BJ (cell line): ENCODE measurements around the gene LHFPL5. TPM values are rescaled to one million over a fixed set of nuclear protein-coding genes. Genes with fewer than 3 reads are reported as not detected.

ENCODE experiments used
- CTCF ChIA-PET: fragments of 350-600 bp; formaldehyde crosslinking; extraction: SDS; loops from one replicate; lab custom pipeline; 2021; ENCODE audit warnings: antibody characterized with exemption, inconsistent platforms; lab: Yijun Ruan, JAX
- POLR2A ChIA-PET: fragments of 300-600 bp; sonication (Branson Sonifier 250); formaldehyde crosslinking; extraction: SDS; loops from one replicate; lab custom pipeline; 2021; ENCODE audit warnings: antibody characterized with exemption; lab: Charles Lee
- DNase-seq: peaks from one replicate; pipeline ENCODE4 v3.0.0-alpha.2; 2011; ENCODE audit warnings: low read depth
- H3K27me3 ChIP-seq: 2 replicates; pipeline ENCODE4 v1.6.0; 2011; ENCODE audit warnings: low read length; ENCODE audit not compliant: control insufficient read depth, insufficient read depth
- H3K36me3 ChIP-seq: 2 replicates; pipeline ENCODE4 v1.5.1; 2011; ENCODE audit warnings: low read length; ENCODE audit not compliant: control insufficient read depth, insufficient read depth
- H3K4me3 ChIP-seq: 2 replicates; pipeline ENCODE4 v1.5.1; 2011; ENCODE audit warnings: low read depth, mild to moderate bottlenecking, control low read depth, low read length
- CTCF ChIP-seq: IDR thresholded peaks from 2 replicates; pipeline ENCODE4 v1.5.1; 2011; ENCODE audit warnings: low read depth, mild to moderate bottlenecking, control low read depth, inconsistent platforms, low read length, moderate library complexity; ENCODE audit not compliant: insufficient read depth
- polyA plus RNA-seq: library from polyadenylated mRNA; depleted of rRNA; stranded (reverse); fragments of >200 nt; gene quantifications from 2 replicates; pipeline ENCODE4 v1.2.3, GENCODE V29; 2011

LHFPL5 gene
- polyA plus RNA-seq, 1 experiment = not detected

- TF ChIP-seq CTCF = no peak
- DNase-seq = no peak
- no peak overlapping the region for H3K4me3 ChIP-seq
- ChIA-PET POLR2A (no interaction called here), CTCF (no interaction called here)
- H3K36me3 ChIP-seq = no peaks in the 10 kb centered on the region
- H3K27me3 ChIP-seq = peaks cover 16% of the 10 kb centered on the region
These were observed 27.6 kb upstream of the LHFPL5 start for GRCh38 chr6:35777356-35778102.

GRCh38 chr6:35778437-35778836 is 26.7 kb upstream of the LHFPL5 start:
- DNase-seq = no peak
- TF ChIP-seq CTCF = no peak
- ChIA-PET POLR2A (no interaction called here), CTCF (no interaction called here)
- no peak overlapping the region for H3K4me3 ChIP-seq
- H3K36me3 ChIP-seq = no peaks in the 10 kb centered on the region
- peaks cover 16% of the 10 kb centered on the region for H3K27me3 ChIP-seq

GRCh38 chr6:35780719-35781118 is 24.4 kb upstream of the LHFPL5 start, which contains the start of gene CLPSL1:
Gene CLPSL1 (plus strand): TSS chr6:35781019. CDS start chr6:35781111, 92 bp downstream.
- no peak for DNase-seq
- H3K4me3 ChIP-seq = no peak within 1 kb of the TSS
- ChIA-PET CTCF (no interaction called here), POLR2A (no interaction called here)
- peaks cover 11% of the 10 kb centered on the region for H3K27me3 ChIP-seq
- no peaks in the 10 kb centered on the region for H3K36me3 ChIP-seq
- TF ChIP-seq CTCF = no peak

GRCh38 chr6:35781290-35781689 is 23.9 kb upstream of the LHFPL5 start:
- DNase-seq = no peak
- no peak for TF ChIP-seq CTCF
- Histone ChIP-seq H3K27me3 (peaks cover 10% of the 10 kb centered on the region), H3K36me3 (no peaks in the 10 kb centered on the region), H3K4me3 (no peak overlapping the region)
- POLR2A ChIA-PET = no interaction called here
- CTCF ChIA-PET = no interaction called here

GRCh38 chr6:35782424-35782823 is 22.7 kb upstream of the LHFPL5 start:
- ChIA-PET CTCF (interaction anchor here (0.8 to 1.2 kb wide), 2 partner anchors 11 to 16 kb away, joined by 3 read pairs; no protein-coding TSS in a partner anchor), POLR2A (no interaction called here)
- no peak for DNase-seq

More at GRCh38 chr6:35782424-35782823, 22.7 kb upstream of the LHFPL5 start:
- Histone ChIP-seq H3K4me3 (no peak overlapping the region), H3K36me3 (no peaks in the 10 kb centered on the region), H3K27me3 (peaks cover 9% of the 10 kb centered on the region)
- no peak for TF ChIP-seq CTCF
